ENCODE measurements around the gene BCL11B.

Gene BCL11B

GRCh38 chr14:99267837-99268781 lies 3.9 kb downstream of the BCL11B start:
- TF ChIP-seq POLR2A (IDR thresholded peaks at IDR 0.05; ENCODE audit: low read length) (no peak), GATA1 (IDR thresholded peaks at IDR 0.05; ENCODE audit: low read depth, low read length) (no peak)
- no peak for DNase-seq

GRCh38 chr14:99267381-99267780 lies 4.6 kb downstream of the BCL11B start:
- no peak for DNase-seq

GRCh38 chr14:99266181-99267178 lies 5.5 kb downstream of the BCL11B start:
- peak; percentile 55 to 71 for DNase-seq
- TF ChIP-seq POLR2A (IDR thresholded peaks at IDR 0.05; ENCODE audit: low read length): no peak
- no peak for TF ChIP-seq GATA1 (IDR thresholded peaks at IDR 0.05; ENCODE audit: low read depth, low read length)

More at GRCh38 chr14:99267381-99267780, 4.6 kb downstream of the BCL11B start:
- no peak for TF ChIP-seq POLR2A (IDR thresholded peaks at IDR 0.05; ENCODE audit: low read length)
- TF ChIP-seq GATA1 (IDR thresholded peaks at IDR 0.05; ENCODE audit: low read depth, low read length): no peak

- DNase-seq: no peak
- no peak for TF ChIP-seq POLR2A (IDR thresholded peaks at IDR 0.05; ENCODE audit: low read length)
- no peak for TF ChIP-seq GATA1 (IDR thresholded peaks at IDR 0.05; ENCODE audit: low read depth, low read length)
Observed at GRCh38 chr14:99265571-99265970, 6.4 kb downstream of the BCL11B start.

- TF ChIP-seq POLR2A (IDR thresholded peaks at IDR 0.05; ENCODE audit: low read length) (no peak), GATA1 (IDR thresholded peaks at IDR 0.05; ENCODE audit: low read depth, low read length) (no peak)
- no peak for DNase-seq
Observed at GRCh38 chr14:99264691-99265450, 7.1 kb downstream of the BCL11B start.

- DNase-seq: no peak
- TF ChIP-seq GATA1 (IDR thresholded peaks at IDR 0.05; ENCODE audit: low read depth, low read length): no peak
- TF ChIP-seq POLR2A (IDR thresholded peaks at IDR 0.05; ENCODE audit: low read length): no peak
Observed at GRCh38 chr14:99263564-99264330, 8.2 kb downstream of the BCL11B start.

- DNase-seq: no peak
Observed at GRCh38 chr14:99262977-99263448, 9.0 kb downstream of the BCL11B start.

GRCh38 chr14:99261912-99262787 lies 9.8 kb downstream of the BCL11B start:
- TF ChIP-seq POLR2A (IDR thresholded peaks at IDR 0.05; ENCODE audit: low read length) (no peak), GATA1 (IDR thresholded peaks at IDR 0.05; ENCODE audit: low read depth, low read length) (no peak)
- DNase-seq: no peak

More at GRCh38 chr14:99262977-99263448, 9.0 kb downstream of the BCL11B start:
- TF ChIP-seq POLR2A (IDR thresholded peaks at IDR 0.05; ENCODE audit: low read length) (no peak), GATA1 (IDR thresholded peaks at IDR 0.05; ENCODE audit: low read depth, low read length) (no peak)

GRCh38 chr14:99260587-99261551 lies 11.1 kb downstream of the BCL11B start:
- TF ChIP-seq GATA1 (IDR thresholded peaks at IDR 0.05; ENCODE audit: low read depth, low read length) (no peak), POLR2A (IDR thresholded peaks at IDR 0.05; ENCODE audit: low read length) (no peak)
- DNase-seq: no peak

GRCh38 chr14:99260116-99260515 lies 11.9 kb downstream of the BCL11B start:
- DNase-seq: no peak
- no peak for TF ChIP-seq POLR2A (IDR thresholded peaks at IDR 0.05; ENCODE audit: low read length)
- TF ChIP-seq GATA1 (IDR thresholded peaks at IDR 0.05; ENCODE audit: low read depth, low read length): no peak

All from erythroblast (primary cell).